22Rv1 (cell line): ENCODE results near the gene CTXN2.

Source experiments
- H3K27ac ChIP-seq: fragments of 450-650 bp; 2 replicates; pipeline ENCODE4 v1.5.1; 2017
- CTCF ChIP-seq: fragments of 450-650 bp; IDR thresholded peaks from 2 replicates; pipeline ENCODE4 v1.5.1; 2017; ENCODE audit warnings: mild to moderate bottlenecking
- ZFX ChIP-seq: fragments of 450-650 bp; IDR thresholded peaks from 2 replicates; pipeline ENCODE4 v1.6.1; 2017; ENCODE audit warnings: antibody characterized with exemption, borderline replicate concordance

The CTXN2 gene

GRCh38 chr15:48221261-48221660 is 29.8 kb downstream of the CTXN2 start:
- no peak for TF ChIP-seq CTCF
- TF ChIP-seq ZFX, result no peak
- H3K27ac ChIP-seq, result no peak overlapping the region

GRCh38 chr15:48221885-48222284 is 30.4 kb downstream of the CTXN2 start:
- no peak for TF ChIP-seq ZFX
- no peak for TF ChIP-seq CTCF
- no peak overlapping the region for H3K27ac ChIP-seq

- no peak for TF ChIP-seq ZFX
- TF ChIP-seq CTCF, result no peak
- H3K27ac ChIP-seq, result no peak overlapping the region
Measured at GRCh38 chr15:48222627-48223026, 31.2 kb downstream of the CTXN2 start.

- no peak overlapping the region for H3K27ac ChIP-seq
- no peak for TF ChIP-seq ZFX
- TF ChIP-seq CTCF, result no peak
Measured at GRCh38 chr15:48225771-48226170, 34.3 kb downstream of the CTXN2 start.

GRCh38 chr15:48230498-48230897 is 39.0 kb downstream of the CTXN2 start:
- TF ChIP-seq CTCF (no peak), ZFX (no peak)
- no peak overlapping the region for H3K27ac ChIP-seq

- TF ChIP-seq ZFX, result no peak
- no peak for TF ChIP-seq CTCF
- no peak overlapping the region for H3K27ac ChIP-seq
Measured at GRCh38 chr15:48233246-48233645, 41.8 kb downstream of the CTXN2 start.

GRCh38 chr15:48239334-48239733 is 47.9 kb downstream of the CTXN2 start:
- TF ChIP-seq CTCF (no peak), ZFX (no peak)
- no peak overlapping the region for H3K27ac ChIP-seq
